HAP-1 (cell line): ENCODE measurements around the gene SEL1L2.

Source experiments
- DNase-seq, 2 experiments: peaks; one replicate each; pipeline ENCODE4 v3.0.0-alpha.2; 2016 to 2020; ENCODE audit warnings: low spot score in 2 of 2
- H3K27me3 ChIP-seq: fragments of 250-450 bp; sonication (Bioruptor Pico); 2 replicates; pipeline ENCODE4 v1.5.1; 2020; ENCODE audit warnings: low read depth, mild to moderate bottlenecking, moderate library complexity
- H3K36me3 ChIP-seq: fragments of 250-450 bp; sonication (Bioruptor Pico); replicated peaks from 2 replicates; pipeline ENCODE4 v1.5.1; 2020; ENCODE audit warnings: mild to moderate bottlenecking
- H3K4me1 ChIP-seq: fragments of 250-450 bp; sonication (Bioruptor Pico); 2 replicates; pipeline ENCODE4 v1.5.1; 2020; ENCODE audit warnings: mild to moderate bottlenecking
- H3K4me3 ChIP-seq: fragments of 250-450 bp; sonication (Bioruptor Pico); 2 replicates; pipeline ENCODE4 v1.5.1; 2020; ENCODE audit warnings: mild to moderate bottlenecking, moderate library complexity
- H3K9me3 ChIP-seq: fragments of 250-450 bp; sonication (Bioruptor Pico); 2 replicates; pipeline ENCODE4 v1.5.1; 2020; ENCODE audit warnings: mild to moderate bottlenecking, moderate library complexity
- in situ Hi-C: fragments of 300-500 bp; cut with MboI; formaldehyde crosslinking; loops from 3 replicates; pipeline ENCODE4 v1.14.3; 2020; ENCODE audit warnings: low sequenced_read_pairs, inconsistent platforms, mixed read lengths

The SEL1L2 gene

DNA sequence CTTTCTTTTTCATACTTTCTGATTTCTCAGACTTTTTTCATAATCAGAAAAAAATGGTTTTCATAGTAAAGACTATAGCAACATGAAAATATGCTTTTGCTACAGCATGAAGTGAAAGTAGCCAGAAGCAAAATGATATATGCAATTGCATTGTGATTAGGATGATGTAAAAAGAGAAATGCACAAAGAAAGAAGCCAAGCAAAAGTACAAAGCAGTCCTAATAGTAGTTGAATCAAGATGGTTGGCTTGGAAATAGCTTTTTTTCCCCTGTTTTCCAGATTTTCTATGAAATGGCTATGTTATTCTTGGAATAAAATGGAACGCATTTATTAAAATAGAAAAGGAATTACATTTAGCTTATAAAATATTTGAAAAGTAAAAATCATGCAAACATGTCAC, 77.3 kb downstream of the SEL1L2 start:
- Histone ChIP-seq H3K4me3 (no peak overlapping the region), H3K36me3 (no peaks in the 10 kb centered on the region), H3K4me1 (no peaks in the 10 kb centered on the region), H3K9me3 (no peaks in the 10 kb centered on the region), H3K27me3 (peaks cover 6% of the 10 kb centered on the region)
- DNase-seq: no peak
- in situ Hi-C loops: no loop called here

DNA sequence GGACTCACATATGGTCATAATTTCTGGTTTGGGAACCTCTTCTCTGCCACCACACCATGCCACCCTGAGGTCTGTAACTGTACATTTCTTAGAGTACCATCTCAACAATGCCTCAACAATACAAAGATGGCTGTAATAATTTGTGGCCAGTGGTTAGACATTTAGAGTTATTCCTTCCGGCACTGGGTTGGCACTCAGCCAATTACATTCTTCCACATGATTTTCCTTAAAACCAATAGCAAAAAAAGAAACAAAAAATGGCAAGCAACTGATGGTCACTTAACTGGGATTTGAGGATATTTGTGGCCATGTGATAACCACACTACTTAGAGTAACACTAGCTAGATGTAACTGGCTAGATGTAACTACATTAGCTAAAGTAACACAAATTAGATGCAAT, 79.9 kb downstream of the SEL1L2 start:
- in situ Hi-C loops: no loop called here
- DNase-seq: no peak
- H3K9me3 ChIP-seq: no peaks in the 10 kb centered on the region
- H3K4me3 ChIP-seq: no peak overlapping the region
- H3K4me1 ChIP-seq: no peaks in the 10 kb centered on the region
- H3K36me3 ChIP-seq: no peaks in the 10 kb centered on the region
- peaks cover 6% of the 10 kb centered on the region for H3K27me3 ChIP-seq

DNA sequence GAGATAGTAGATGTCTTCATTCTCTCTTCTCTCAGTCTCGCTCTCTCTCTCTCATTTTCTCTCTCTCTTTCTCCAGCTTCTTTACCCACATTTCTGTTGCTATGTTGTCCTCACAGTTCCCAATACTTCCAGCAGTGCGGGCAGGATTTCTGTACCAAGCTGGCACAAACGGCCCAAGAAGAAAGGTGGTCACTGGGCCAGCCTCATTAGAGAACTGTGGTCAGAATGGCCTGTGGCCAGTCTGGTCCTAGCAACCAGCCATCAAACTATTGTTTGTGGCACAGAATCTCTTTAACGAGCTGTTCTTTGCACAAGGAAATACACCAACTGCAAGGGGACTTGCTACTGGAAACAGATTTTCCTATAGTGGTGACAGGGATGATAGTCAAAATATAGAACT, 81.3 kb downstream of the SEL1L2 start:
- H3K4me3 ChIP-seq: no peak overlapping the region
- no peaks in the 10 kb centered on the region for H3K36me3 ChIP-seq
- peaks cover 6% of the 10 kb centered on the region for H3K27me3 ChIP-seq
- no peaks in the 10 kb centered on the region for H3K9me3 ChIP-seq
- no peak for DNase-seq
- H3K4me1 ChIP-seq: no peaks in the 10 kb centered on the region
- in situ Hi-C loops: no loop called here

DNA sequence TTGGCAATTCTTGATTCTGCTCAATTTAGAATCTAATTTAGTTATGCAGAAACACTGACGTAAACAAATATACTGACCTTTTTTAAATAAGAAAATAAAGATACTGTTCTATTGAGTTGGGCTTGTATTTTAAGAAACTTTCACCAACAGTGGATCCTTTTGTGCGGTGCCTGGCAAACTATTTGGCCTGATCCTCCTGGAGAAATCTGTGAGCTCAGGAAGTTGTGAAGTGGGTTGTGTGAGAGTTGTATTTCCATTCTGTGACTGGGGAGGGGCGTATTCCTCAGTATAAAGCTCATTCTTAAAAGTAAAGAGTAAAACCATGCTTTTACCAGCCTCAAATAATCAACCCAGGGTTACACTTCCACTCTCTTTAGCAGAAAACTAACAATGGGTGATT, 85.6 kb downstream of the SEL1L2 start:
- no peaks in the 10 kb centered on the region for H3K36me3 ChIP-seq
- DNase-seq: no peak
- H3K9me3 ChIP-seq: no peaks in the 10 kb centered on the region
- peaks cover 6% of the 10 kb centered on the region for H3K27me3 ChIP-seq
- in situ Hi-C loops: no loop called here
- no peak overlapping the region for H3K4me3 ChIP-seq
- no peaks in the 10 kb centered on the region for H3K4me1 ChIP-seq

DNA sequence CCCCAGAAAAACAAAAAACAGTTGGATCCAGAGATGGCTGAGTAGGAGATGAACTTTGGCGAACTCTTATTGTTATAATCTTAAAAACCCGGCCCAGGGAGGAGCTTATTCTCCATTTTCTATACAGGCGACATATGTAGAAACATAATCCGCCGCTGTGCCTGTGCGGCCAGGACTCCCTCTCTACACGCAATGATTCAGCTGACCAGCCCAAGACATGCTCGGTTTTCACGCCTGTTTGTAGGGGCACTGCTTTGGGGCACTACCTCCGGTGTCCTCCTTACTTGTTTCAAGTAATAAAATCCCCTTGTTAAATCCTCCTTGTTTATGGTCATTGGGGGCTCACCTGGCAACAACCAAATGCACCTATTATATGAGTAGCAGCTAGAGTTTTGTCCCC, 89.9 kb downstream of the SEL1L2 start:
- in situ Hi-C loops: no loop called here
- H3K27me3 ChIP-seq: no peaks in the 10 kb centered on the region
- DNase-seq: no peak
- H3K4me1 ChIP-seq: no peaks in the 10 kb centered on the region
- no peaks in the 10 kb centered on the region for H3K36me3 ChIP-seq
- no peaks in the 10 kb centered on the region for H3K9me3 ChIP-seq
- no peak overlapping the region for H3K4me3 ChIP-seq

GRCh38 chr20:13898012-13898612, 92.3 kb downstream of the SEL1L2 start:
- no peak overlapping the region for H3K4me3 ChIP-seq
- H3K9me3 ChIP-seq: no peaks in the 10 kb centered on the region
- H3K4me1 ChIP-seq: no peaks in the 10 kb centered on the region
- in situ Hi-C loops: no loop called here
- H3K27me3 ChIP-seq: no peaks in the 10 kb centered on the region
- no peaks in the 10 kb centered on the region for H3K36me3 ChIP-seq
- no peak for DNase-seq

DNA sequence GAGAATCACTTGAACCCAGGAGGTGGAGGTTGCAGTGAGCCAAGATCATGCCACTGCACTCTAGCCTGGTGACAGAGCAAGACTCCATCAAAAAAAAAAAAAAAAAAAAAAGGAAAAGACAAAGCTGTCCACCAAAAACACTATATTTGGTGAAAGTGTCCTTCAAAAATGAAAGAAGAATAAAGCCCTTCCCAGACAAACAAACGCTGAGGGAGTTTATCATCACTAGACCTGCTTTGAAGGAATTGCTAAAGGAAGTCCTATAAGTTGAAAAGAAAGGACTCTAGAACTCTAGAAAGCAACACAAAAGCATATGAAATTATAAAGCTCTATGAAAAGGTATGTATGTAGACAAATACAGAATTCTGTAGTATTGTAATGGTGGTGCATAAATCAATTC, 98.8 kb downstream of the SEL1L2 start:
- Histone ChIP-seq H3K9me3 (no peaks in the 10 kb centered on the region), H3K36me3 (no peaks in the 10 kb centered on the region), H3K4me1 (no peaks in the 10 kb centered on the region), H3K4me3 (no peak overlapping the region), H3K27me3 (no peaks in the 10 kb centered on the region; the same call in 1 of the 2 replicates)
- in situ Hi-C loops: no loop called here
- no peak for DNase-seq

- no peaks in the 10 kb centered on the region; the same call in 1 of the 2 replicates for H3K27me3 ChIP-seq
- no peak overlapping the region for H3K4me3 ChIP-seq
- in situ Hi-C loops: no loop called here
- no peaks in the 10 kb centered on the region for H3K36me3 ChIP-seq
- no peaks in the 10 kb centered on the region for H3K4me1 ChIP-seq
- DNase-seq: no peak
- no peaks in the 10 kb centered on the region for H3K9me3 ChIP-seq
These were observed 105.6 kb downstream of the SEL1L2 start for GRCh38 chr20:13884803-13885202.

GRCh38 chr20:13883425-13883824, 107.0 kb downstream of the SEL1L2 start:
- Histone ChIP-seq H3K36me3 (no peaks in the 10 kb centered on the region), H3K9me3 (no peaks in the 10 kb centered on the region), H3K4me1 (no peaks in the 10 kb centered on the region), H3K27me3 (no peaks in the 10 kb centered on the region; the same call in 1 of the 2 replicates), H3K4me3 (no peak overlapping the region)
- DNase-seq: no peak
- in situ Hi-C loops: no loop called here

- no peak for DNase-seq
- in situ Hi-C loops: no loop called here
- Histone ChIP-seq H3K36me3 (no peaks in the 10 kb centered on the region), H3K9me3 (no peaks in the 10 kb centered on the region), H3K4me3 (no peak overlapping the region), H3K4me1 (peaks cover 12% of the 10 kb centered on the region), H3K27me3 (no peaks in the 10 kb centered on the region)
These were observed 111.8 kb downstream of the SEL1L2 start for GRCh38 chr20:13878566-13878965.

DNA sequence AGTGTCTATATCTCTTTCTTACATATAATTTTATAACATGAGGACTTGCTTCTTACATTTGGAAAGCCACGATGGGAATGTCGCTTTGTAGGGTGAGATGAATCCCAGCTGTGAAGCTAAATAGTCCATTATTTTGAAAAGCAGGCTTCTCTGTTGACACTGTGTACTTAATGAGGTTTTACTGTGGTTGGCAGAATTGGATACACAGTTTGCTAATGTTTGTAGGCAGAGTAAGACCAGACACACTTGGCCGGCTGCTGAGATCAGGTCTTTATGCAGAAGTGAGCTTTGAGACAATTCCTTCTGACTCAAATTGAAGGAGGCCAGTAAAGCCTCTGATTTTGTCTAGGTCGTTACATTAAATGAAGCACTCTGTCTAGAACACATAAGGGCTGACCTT, 112.6 kb downstream of the SEL1L2 start:
- peaks cover 12% of the 10 kb centered on the region for H3K4me1 ChIP-seq
- no peaks in the 10 kb centered on the region for H3K36me3 ChIP-seq
- H3K4me3 ChIP-seq: no peak overlapping the region
- in situ Hi-C loops: no loop called here
- H3K27me3 ChIP-seq: no peaks in the 10 kb centered on the region
- no peak for DNase-seq
- no peaks in the 10 kb centered on the region for H3K9me3 ChIP-seq

- H3K4me3 ChIP-seq: no peak overlapping the region
- DNase-seq: no peak
- in situ Hi-C loops: no loop called here
- no peaks in the 10 kb centered on the region for H3K36me3 ChIP-seq
- no peaks in the 10 kb centered on the region for H3K27me3 ChIP-seq
- peaks cover 12% of the 10 kb centered on the region for H3K4me1 ChIP-seq
- H3K9me3 ChIP-seq: no peaks in the 10 kb centered on the region
These were observed 115.1 kb downstream of the SEL1L2 start for GRCh38 chr20:13875265-13875811.

DNA sequence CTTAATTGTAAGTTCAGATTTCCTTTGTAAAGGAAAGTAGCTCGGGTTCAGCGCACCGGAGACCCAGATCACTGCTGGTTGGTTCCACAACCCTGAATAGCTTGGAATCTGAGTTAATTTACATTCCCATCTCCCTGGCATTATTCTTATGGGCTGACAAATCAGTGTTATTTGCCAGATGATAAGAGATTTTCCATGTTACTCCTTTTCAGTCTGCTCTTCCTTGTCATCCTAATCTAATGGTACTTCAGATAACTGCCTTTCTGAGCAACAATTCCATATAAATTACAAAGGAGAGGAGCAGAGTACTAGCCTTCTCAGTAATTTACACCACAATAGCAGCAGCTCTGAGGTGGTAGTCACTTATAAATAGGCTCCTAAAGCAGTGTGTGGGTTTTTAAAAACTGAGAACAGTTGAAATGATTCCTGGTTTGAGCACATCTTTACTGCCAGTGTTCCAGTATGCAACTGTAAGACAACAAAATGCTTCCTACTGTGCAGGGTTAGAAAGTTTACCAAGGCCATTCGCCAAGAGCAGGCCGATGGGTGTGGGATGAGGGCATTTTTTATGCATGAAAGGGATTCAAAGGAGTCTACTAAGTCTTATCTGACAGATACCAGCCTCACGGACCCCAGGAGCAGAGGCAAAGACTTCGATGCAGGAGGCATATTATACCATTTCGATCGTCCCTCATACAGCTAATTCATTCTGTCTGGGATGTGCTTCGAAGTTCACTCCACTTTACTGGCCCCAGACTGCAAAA, 115.8 kb downstream of the SEL1L2 start:
- H3K36me3 ChIP-seq: no peaks in the 10 kb centered on the region
- peak; percentile 20 to 89 for DNase-seq
- no peaks in the 10 kb centered on the region for H3K9me3 ChIP-seq
- in situ Hi-C loops: no loop called here
- H3K4me3 ChIP-seq: no peak overlapping the region
- peaks cover 12% of the 10 kb centered on the region for H3K4me1 ChIP-seq
- H3K27me3 ChIP-seq: no peaks in the 10 kb centered on the region

GRCh38 chr20:13873831-13874230, 116.6 kb downstream of the SEL1L2 start:
- peak; percentile 12 to 14 for DNase-seq
- H3K27me3 ChIP-seq: no peaks in the 10 kb centered on the region
- in situ Hi-C loops: no loop called here

More at GRCh38 chr20:13873831-13874230, 116.6 kb downstream of the SEL1L2 start:
- H3K9me3 ChIP-seq: no peaks in the 10 kb centered on the region
- no peak overlapping the region for H3K4me3 ChIP-seq
- H3K36me3 ChIP-seq: no peaks in the 10 kb centered on the region
- H3K4me1 ChIP-seq: peaks cover 12% of the 10 kb centered on the region
